H1 (cell line): ENCODE results near the gene GET3. TPM values are rescaled to one million over a fixed set of nuclear protein-coding genes. Genes with fewer than 3 reads are reported as not detected.

Source experiments
- CTCF ChIA-PET: fragments of 300-600 bp; sonication (Branson Sonifier 250); formaldehyde crosslinking; loops from one replicate; lab custom pipeline; 2021; ENCODE audit not compliant: partially characterized antibody; lab: Charles Lee
- POLR2A ChIA-PET: fragments of 300-600 bp; sonication (Branson Sonifier 250); formaldehyde crosslinking; loops from one replicate; lab custom pipeline; 2021; ENCODE audit warnings: inconsistent platforms; ENCODE audit not compliant: partially characterized antibody; lab: Charles Lee
- DNase-seq, 2 experiments: peaks; one replicate each; pipeline versions ENCODE4 v3.0.0 to v3.0.0-alpha.2; 2010 to 2022; ENCODE audit warnings: low spot score in 2 of 2, low read depth in 1 of 2, mixed read lengths in 1 of 2
- FAIRE-seq: peaks from 2 replicates; lab custom pipeline; 2011; peaks lifted over from hg19 to GRCh38; lab: Jason Lieb, UNC
- H2AFZ ChIP-seq: 2 replicates; pipeline ENCODE4 v1.8.1; 2012; ENCODE audit warnings: low read length, inconsistent platforms
- H2AK5ac ChIP-seq: 2 replicates; pipeline ENCODE4 v1.6.1; 2013; ENCODE audit warnings: low read depth, low read length
- H2BK120ac ChIP-seq: replicated peaks from 2 replicates; pipeline ENCODE3; 2013; ENCODE audit warnings: low read depth, low read length, inconsistent platforms
- H2BK12ac ChIP-seq: 2 replicates; pipeline ENCODE4 v1.6.1; 2013; ENCODE audit warnings: low read depth, low read length
- H2BK15ac ChIP-seq: 2 replicates; pipeline ENCODE4 v1.6.1; 2013; ENCODE audit warnings: low read length
- H2BK20ac ChIP-seq: 2 replicates; pipeline ENCODE4 v1.6.1; 2013; ENCODE audit warnings: low read length
- H2BK5ac ChIP-seq: 2 replicates; pipeline ENCODE4 v1.6.1; 2013; ENCODE audit warnings: low read depth, low read length
- H3K14ac ChIP-seq: 2 replicates; pipeline ENCODE4 v1.6.1; 2013; ENCODE audit warnings: inconsistent platforms; ENCODE audit not compliant: insufficient read length
- H3K18ac ChIP-seq: 2 replicates; pipeline ENCODE4 v1.6.1; 2013; ENCODE audit warnings: low read length; ENCODE audit errors: extremely low read depth
- H3K23ac ChIP-seq: 2 replicates; pipeline ENCODE4 v1.6.1; 2013; ENCODE audit warnings: inconsistent platforms; ENCODE audit not compliant: insufficient read length
- H3K23me2 ChIP-seq: 2 replicates; pipeline ENCODE4 v1.6.1; 2013; ENCODE audit warnings: low read depth, low read length
- H3K27ac ChIP-seq: 2 replicates; pipeline ENCODE4 v1.6.1; 2011; ENCODE audit warnings: low read depth, low read length, inconsistent platforms
- H3K27me3 ChIP-seq, 4 experiments: replicated peaks in 1 of 4; 1 replicate in 1 of 4; 2 replicates in 3 of 4; pipeline versions ENCODE4 v1.6.1 to v1.8.1; 2011 to 2013; ENCODE audit warnings: low read length in 3 of 4, mild to moderate bottlenecking in 3 of 4, inconsistent platforms in 2 of 4, mixed read lengths in 2 of 4, moderate library complexity in 1 of 4; ENCODE audit not compliant: control insufficient read depth in 3 of 4, insufficient read depth in 3 of 4; ENCODE audit errors: extremely low read depth in 1 of 4
- H3K36me3 ChIP-seq, 4 experiments: 2 replicates each; pipeline versions ENCODE4 v1.6.1 to v1.8.1; 2011 to 2013; ENCODE audit warnings: mild to moderate bottlenecking in 4 of 4, low read length in 3 of 4, moderate library complexity in 2 of 4, control low read depth in 1 of 4, inconsistent platforms in 1 of 4; ENCODE audit not compliant: insufficient read depth in 4 of 4, control insufficient read depth in 2 of 4
- H3K4ac ChIP-seq: replicated peaks from 2 replicates; pipeline ENCODE3; 2013; ENCODE audit warnings: low read length, low read depth, mixed read lengths, inconsistent platforms; ENCODE audit not compliant: insufficient read length
- H3K4me1 ChIP-seq, 4 experiments: replicated peaks in 1 of 4; 1 replicate in 1 of 4; 2 replicates in 3 of 4; pipeline versions ENCODE4 v1.6.1 to v1.8.1; 2011 to 2013; ENCODE audit warnings: low read length in 3 of 4, inconsistent platforms in 2 of 4, mixed read lengths in 1 of 4; ENCODE audit not compliant: insufficient read depth in 4 of 4, control insufficient read depth in 3 of 4
- H3K4me2 ChIP-seq, 2 experiments: 2 replicates each; pipeline versions ENCODE4 v1.6.1 to v1.8.1; 2011 to 2013; ENCODE audit warnings: low read depth in 2 of 2, low read length in 2 of 2, control low read depth in 1 of 2, inconsistent platforms in 1 of 2, mild to moderate bottlenecking in 1 of 2; ENCODE audit not compliant: insufficient read depth in 1 of 2
- H3K4me3 ChIP-seq, 4 experiments: fragments of 200-600, 300-600 bp in 1 of 4; sonication (generic), shearing (Covaris generic), sonication (Bioruptor Twin) in 1 of 4; 2 replicates each; pipeline versions ENCODE4 v1.5.1 to v1.8.1; 2011 to 2016; ENCODE audit warnings: low read length in 4 of 4, low read depth in 3 of 4, control low read depth in 2 of 4, inconsistent platforms in 2 of 4, mild to moderate bottlenecking in 2 of 4, mixed read lengths in 1 of 4, moderate library complexity in 1 of 4; ENCODE audit not compliant: insufficient read depth in 2 of 4; ENCODE audit errors: extremely low read depth in 1 of 4
- H3K56ac ChIP-seq: replicated peaks from 2 replicates; pipeline ENCODE3; 2013; ENCODE audit warnings: low read depth, mild to moderate bottlenecking, mixed read lengths, low read length, inconsistent platforms; ENCODE audit not compliant: insufficient read length
- H3K79me1 ChIP-seq: 2 replicates; pipeline ENCODE4 v1.6.1; 2013; ENCODE audit warnings: low read depth, low read length, control low read depth
- H3K79me2 ChIP-seq, 2 experiments: 2 replicates each; pipeline versions ENCODE4 v1.6.1 to v1.8.1; 2012 to 2013; ENCODE audit warnings: low read length in 2 of 2, mild to moderate bottlenecking in 2 of 2, inconsistent platforms in 1 of 2; ENCODE audit not compliant: insufficient read depth in 2 of 2, control insufficient read depth in 1 of 2
- H3K9ac ChIP-seq, 4 experiments: replicated peaks in 1 of 4; 1 replicate in 1 of 4; 2 replicates in 3 of 4; pipeline versions ENCODE4 v1.6.1 to v1.8.1; 2011 to 2013; ENCODE audit warnings: low read depth in 3 of 4, low read length in 3 of 4, control low read depth in 2 of 4, mild to moderate bottlenecking in 2 of 4, moderate library complexity in 2 of 4, inconsistent platforms in 1 of 4; ENCODE audit errors: extremely low read depth in 1 of 4
- H3K9me3 ChIP-seq, 2 experiments: 2 replicates each; pipeline versions ENCODE4 v1.6.1 to v1.8.1; 2012 to 2013; ENCODE audit warnings: mild to moderate bottlenecking in 2 of 2, moderate library complexity in 2 of 2, control low read depth in 1 of 2, inconsistent platforms in 1 of 2, low read depth in 1 of 2, low read length in 1 of 2, mixed read lengths in 1 of 2; ENCODE audit not compliant: insufficient read depth in 2 of 2
- H4K20me1 ChIP-seq, 2 experiments: replicated peaks in 1 of 2; 2 replicates each; pipeline versions ENCODE3 to v1.8.1; 2011 to 2013; ENCODE audit warnings: inconsistent platforms in 2 of 2, low read length in 2 of 2, mild to moderate bottlenecking in 1 of 2; ENCODE audit not compliant: insufficient read depth in 2 of 2, control insufficient read depth in 1 of 2
- H4K5ac ChIP-seq: 2 replicates; pipeline ENCODE4 v1.6.1; 2013; ENCODE audit warnings: low read length, low read depth, mixed read lengths, inconsistent platforms; ENCODE audit not compliant: insufficient read length
- H4K8ac ChIP-seq: 2 replicates; pipeline ENCODE4 v1.8.0; 2013; ENCODE audit warnings: mild to moderate bottlenecking, moderate library complexity, low read length, inconsistent platforms; ENCODE audit not compliant: insufficient read depth; ENCODE audit errors: extremely low read depth
- H4K91ac ChIP-seq: replicated peaks from 2 replicates; pipeline ENCODE3; 2013; ENCODE audit warnings: low read length, mixed read lengths, inconsistent platforms; ENCODE audit not compliant: insufficient read length
- ATF2 ChIP-seq: IDR thresholded peaks from 2 replicates; pipeline ENCODE4 v1.6.1; 2012; ENCODE audit warnings: low read length, inconsistent platforms
- ATF3 ChIP-seq: IDR thresholded peaks from 2 replicates; pipeline ENCODE4 v1.6.1; 2011; ENCODE audit warnings: low read depth, mild to moderate bottlenecking, low read length; ENCODE audit not compliant: insufficient read depth
- GABPA ChIP-seq: IDR thresholded peaks from 2 replicates; pipeline ENCODE4 v1.6.1; 2011; ENCODE audit warnings: mild to moderate bottlenecking, low read length, moderate library complexity, borderline replicate concordance; ENCODE audit not compliant: insufficient read depth
- MAFK ChIP-seq: IDR thresholded peaks from 2 replicates; pipeline ENCODE4 v1.6.1; 2012; ENCODE audit warnings: low read depth, mild to moderate bottlenecking, improper control_type of control experiment, low read length
- RFX5 ChIP-seq: IDR thresholded peaks from 2 replicates; pipeline ENCODE4 v1.6.1; 2011; ENCODE audit warnings: low read depth, low read length, improper control_type of control experiment, borderline replicate concordance
- SRF ChIP-seq: IDR thresholded peaks from 2 replicates; pipeline ENCODE4 v1.6.1; 2011; ENCODE audit warnings: mild to moderate bottlenecking, low read depth, low read length, moderate library complexity
- TEAD4 ChIP-seq: IDR thresholded peaks from 2 replicates; pipeline ENCODE4 v1.6.1; 2012; ENCODE audit warnings: low read depth, low read length, inconsistent platforms, mixed read lengths
- WGBS, 2 experiments: shearing (Covaris generic) in 1 of 2; methylation state at CpG; one replicate each; pipeline versions ENCODE4 v1.1.6 to v1.1.7; 2013 to 2015; ENCODE audit warnings: low lambda C conversion rate in 2 of 2, mixed read lengths in 2 of 2, inconsistent platforms in 1 of 2, low coverage in 1 of 2, missing lambda C conversion rate in 1 of 2; ENCODE audit not compliant: insufficient replicate concordance in 2 of 2, insufficient coverage in 1 of 2, insufficient read length in 1 of 2; ENCODE audit errors: extremely low coverage in 1 of 2, missing lambda C conversion rate in 1 of 2; 5-methylcytosine and 5-hydroxymethylcytosine counted together
- polyA plus RNA-seq, 7 experiments: library from polyadenylated mRNA; depleted of rRNA in 3 of 7; stranded (reverse) in 5 of 7; unstranded in 2 of 7; fragments of >200 nt in 5 of 7; fragments of 200-250 nt in 2 of 7; gene quantifications; 1 replicate in 5 of 7; 2 replicates in 1 of 7; 4 replicates in 1 of 7; pipeline versions ENCODE4 v1.2.1 to v1.2.3, GENCODE V29; 2011 to 2013; ENCODE audit warnings: missing spikeins in 2 of 7, mixed read lengths in 2 of 7
- total RNA-seq: library from RNA; stranded (reverse); fragmentation: NEBNext Ultra II Directional; extraction: Animal tissue kit (Norgen Biotek cat#: 25700); gene quantifications from 2 replicates; pipeline ENCODE4 v1.2.1, GENCODE V29; 2021

Gene GET3
- total and polyA plus RNA-seq, 2 of the 8 experiments (the other 6 are each of a cell fraction or from before 2014, with no cell fraction given) = 105 to 297 TPM

- Histone ChIP-seq H3K4me1 (peaks cover 9 to 33% (median 23%) of the 10 kb centered on the region in 4 experiments), H4K5ac (peak overlapping the region; percentile 84), H4K20me1 (no peaks in the 10 kb centered on the region), H3K56ac (peak overlapping the region; percentile 53), H2BK5ac (peak overlapping the region; percentile 85), H3K27ac (peak overlapping the region; percentile 22; the same call in 1 of the 2 replicates), H3K9me3 (no peaks in the 10 kb centered on the region), H2BK20ac (peak overlapping the region; percentile 55; the same call in 1 of the 2 replicates), H3K4ac (no peak overlapping the region), H3K4me3 (peak overlapping the region in 3 of 4 experiments; percentile 54 to 69 (median 69); a peak in 4 of 8 replicates), H3K9ac (no peak overlapping the region; a peak in 1 of 7 replicates), H2AK5ac (peak overlapping the region; percentile 89; the same call in 1 of the 2 replicates), H3K14ac (no peak overlapping the region), H3K36me3 (no peaks in the 10 kb centered on the region), H4K8ac (peak overlapping the region; percentile 57), H2BK120ac (no peak overlapping the region), H3K79me2 (no peaks in the 10 kb centered on the region), H3K23ac (no peak overlapping the region), H2BK15ac (peak overlapping the region; percentile 88; the same call in 1 of the 2 replicates), H3K79me1 (no peaks in the 10 kb centered on the region), H2BK12ac (peak overlapping the region; percentile 76), H3K4me2 (peak overlapping the region; percentile 93 to 94), H3K23me2 (peaks cover 27% of the 10 kb centered on the region; the same call in 1 of the 2 replicates), H3K27me3 (no peaks in the 10 kb centered on the region), H2AFZ (no peak overlapping the region), H4K91ac (peak overlapping the region; percentile 85), H3K18ac (peak overlapping the region; percentile 81)
- CTCF ChIA-PET = interaction anchor here (0.6 to 11.2 kb wide), 9 partner anchors 8 to 85 kb away, joined by 3 to 277 read pairs (median 4); partner anchors contain the start of genes JUNB and RTBDN
- DNase-seq (no peak), FAIRE-seq (no peak)
- WGBS, 2 experiments = 86% methylated on average over 12 of the region's 15 CpGs; no CpG with 5 or more reads in 1 of the 2 experiments
- POLR2A ChIA-PET = interaction anchor here (1.0 to 16.6 kb wide), 9 partner anchors 9 to 154 kb away, joined by 3 to 317 read pairs (median 7); partner anchors contain the start of genes FARSA, GET3, JUNB and PRDX2
- TF ChIP-seq RFX5 = no peak
- no peak for TF ChIP-seq ATF3
- TF ChIP-seq ATF2 = no peak
- no peak for TF ChIP-seq SRF
- TF ChIP-seq TEAD4 = no peak
- no peak for TF ChIP-seq GABPA
- TF ChIP-seq MAFK = no peak
Observed at GRCh38 chr19:12779162-12779993, 42.1 kb downstream of the GET3 start.
